Pulmonary artery endothelial cell (primary cell): Measurements from ENCODE around the gene STAB1. TPM values are rescaled to one million over a fixed set of nuclear protein-coding genes. Genes with fewer than 3 reads are reported as not detected.

ENCODE experiments used
- DNase-seq: peaks from one replicate; pipeline ENCODE4 v3.0.0-alpha.2; 2011; ENCODE audit warnings: low read depth, low spot score
- total RNA-seq: library from RNA; depleted of rRNA; stranded (reverse); fragments of >200 nt; gene quantifications from 2 replicates; pipeline ENCODE4 v1.2.3, GENCODE V29; 2014

The STAB1 gene, protein sequence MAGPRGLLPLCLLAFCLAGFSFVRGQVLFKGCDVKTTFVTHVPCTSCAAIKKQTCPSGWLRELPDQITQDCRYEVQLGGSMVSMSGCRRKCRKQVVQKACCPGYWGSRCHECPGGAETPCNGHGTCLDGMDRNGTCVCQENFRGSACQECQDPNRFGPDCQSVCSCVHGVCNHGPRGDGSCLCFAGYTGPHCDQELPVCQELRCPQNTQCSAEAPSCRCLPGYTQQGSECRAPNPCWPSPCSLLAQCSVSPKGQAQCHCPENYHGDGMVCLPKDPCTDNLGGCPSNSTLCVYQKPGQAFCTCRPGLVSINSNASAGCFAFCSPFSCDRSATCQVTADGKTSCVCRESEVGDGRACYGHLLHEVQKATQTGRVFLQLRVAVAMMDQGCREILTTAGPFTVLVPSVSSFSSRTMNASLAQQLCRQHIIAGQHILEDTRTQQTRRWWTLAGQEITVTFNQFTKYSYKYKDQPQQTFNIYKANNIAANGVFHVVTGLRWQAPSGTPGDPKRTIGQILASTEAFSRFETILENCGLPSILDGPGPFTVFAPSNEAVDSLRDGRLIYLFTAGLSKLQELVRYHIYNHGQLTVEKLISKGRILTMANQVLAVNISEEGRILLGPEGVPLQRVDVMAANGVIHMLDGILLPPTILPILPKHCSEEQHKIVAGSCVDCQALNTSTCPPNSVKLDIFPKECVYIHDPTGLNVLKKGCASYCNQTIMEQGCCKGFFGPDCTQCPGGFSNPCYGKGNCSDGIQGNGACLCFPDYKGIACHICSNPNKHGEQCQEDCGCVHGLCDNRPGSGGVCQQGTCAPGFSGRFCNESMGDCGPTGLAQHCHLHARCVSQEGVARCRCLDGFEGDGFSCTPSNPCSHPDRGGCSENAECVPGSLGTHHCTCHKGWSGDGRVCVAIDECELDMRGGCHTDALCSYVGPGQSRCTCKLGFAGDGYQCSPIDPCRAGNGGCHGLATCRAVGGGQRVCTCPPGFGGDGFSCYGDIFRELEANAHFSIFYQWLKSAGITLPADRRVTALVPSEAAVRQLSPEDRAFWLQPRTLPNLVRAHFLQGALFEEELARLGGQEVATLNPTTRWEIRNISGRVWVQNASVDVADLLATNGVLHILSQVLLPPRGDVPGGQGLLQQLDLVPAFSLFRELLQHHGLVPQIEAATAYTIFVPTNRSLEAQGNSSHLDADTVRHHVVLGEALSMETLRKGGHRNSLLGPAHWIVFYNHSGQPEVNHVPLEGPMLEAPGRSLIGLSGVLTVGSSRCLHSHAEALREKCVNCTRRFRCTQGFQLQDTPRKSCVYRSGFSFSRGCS (N-terminal part only)
- total RNA-seq = 189 and 237 TPM in 2 replicates

DNA sequence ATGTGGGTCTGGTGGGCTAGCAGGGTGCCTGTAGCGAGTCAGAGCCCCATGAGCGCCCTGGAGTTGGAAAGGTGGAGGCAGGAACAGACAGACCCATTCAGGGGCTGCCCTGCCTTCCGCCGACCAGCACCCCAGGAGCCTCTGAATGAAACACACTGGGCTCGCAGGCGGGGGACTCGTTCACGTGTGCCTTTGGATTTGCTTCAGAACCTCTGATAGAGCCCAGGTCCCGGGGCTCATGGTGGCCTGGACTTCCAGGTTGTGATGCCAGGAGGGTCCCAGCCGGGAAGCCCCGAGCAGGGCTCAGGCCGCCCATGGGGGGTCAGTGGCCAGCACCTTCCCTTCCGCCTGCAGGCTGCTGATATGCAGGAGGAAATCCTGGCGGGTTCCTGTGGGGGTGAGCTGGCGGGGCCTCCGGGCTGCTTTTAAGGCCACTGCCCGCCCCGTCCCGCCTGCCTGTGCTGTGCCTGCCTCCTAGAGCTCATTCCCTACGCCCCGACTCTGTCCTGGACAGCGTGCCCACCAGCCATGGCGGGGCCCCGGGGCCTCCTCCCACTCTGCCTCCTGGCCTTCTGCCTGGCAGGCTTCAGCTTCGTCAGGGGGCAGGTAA lies at the start of gene STAB1:
STAB1 (plus strand) TSS at position 453 of the 610 bp plus-strand sequence; CDS start at position 529, 76 bp downstream.
- DNase-seq = peak; percentile 86

DNA sequence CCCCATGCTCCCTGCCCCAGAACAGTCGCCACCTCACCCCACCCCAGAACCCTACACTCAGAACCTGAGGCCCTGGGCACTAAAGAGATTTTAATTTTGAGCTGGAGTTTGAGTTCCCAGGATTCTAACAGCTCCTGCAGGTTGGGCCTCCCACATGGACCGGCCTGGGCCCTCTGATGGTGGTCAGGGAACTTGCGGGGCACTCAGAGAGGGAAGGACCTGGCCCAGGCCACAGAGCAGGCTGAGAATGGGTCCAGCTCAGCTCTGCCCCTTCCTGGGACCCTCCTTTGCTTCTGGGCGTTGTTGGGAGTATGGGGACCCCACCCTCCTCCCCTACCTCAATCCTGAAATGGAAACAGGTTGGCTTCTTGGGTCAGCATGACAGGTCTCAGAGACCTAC lies 49.1 kb upstream of the STAB1 start:
- no peak for DNase-seq

DNA sequence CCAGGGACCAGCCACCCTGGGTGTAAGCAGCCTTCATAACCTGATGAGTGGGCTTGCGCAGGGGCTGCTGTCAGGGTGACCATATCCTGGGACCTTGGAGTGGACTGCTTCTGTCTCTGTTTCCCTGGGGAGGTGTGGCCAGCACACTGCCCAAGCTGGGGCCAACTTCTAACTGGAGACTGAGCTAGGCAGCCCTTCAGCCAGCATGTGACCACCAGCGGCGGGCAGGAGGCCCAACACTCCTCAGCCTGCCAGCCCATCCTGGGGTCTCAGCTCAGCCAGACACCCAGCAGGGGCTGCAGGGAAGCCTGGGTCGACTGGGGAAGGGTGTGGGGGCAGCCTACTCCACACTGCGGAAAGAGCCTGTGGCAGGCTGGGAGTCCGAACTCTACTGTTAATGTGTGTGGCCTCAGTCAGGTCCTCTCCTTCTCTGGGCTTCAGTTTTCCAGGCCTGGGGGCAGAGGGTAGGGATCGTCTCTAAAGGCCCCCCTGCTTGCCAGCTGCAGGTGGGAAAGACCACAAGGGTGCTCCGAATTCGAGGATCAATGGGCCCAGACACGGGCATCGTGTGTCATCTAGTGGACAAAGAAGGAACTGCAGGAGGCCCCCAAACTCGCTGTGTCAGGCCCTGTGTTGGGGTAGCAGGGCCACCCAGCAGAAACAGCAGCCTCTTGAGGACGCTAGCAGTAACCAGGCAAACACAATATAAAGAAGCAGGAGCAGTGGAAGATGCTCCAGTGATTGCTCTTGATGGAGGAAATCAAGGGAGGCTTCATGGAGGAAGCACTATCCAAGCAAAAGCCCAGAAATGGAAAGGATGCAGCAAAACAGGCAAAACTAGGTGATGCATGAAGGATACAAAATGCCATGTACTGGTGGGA lies 48.3 kb upstream of the STAB1 start:
- DNase-seq = no peak

DNA sequence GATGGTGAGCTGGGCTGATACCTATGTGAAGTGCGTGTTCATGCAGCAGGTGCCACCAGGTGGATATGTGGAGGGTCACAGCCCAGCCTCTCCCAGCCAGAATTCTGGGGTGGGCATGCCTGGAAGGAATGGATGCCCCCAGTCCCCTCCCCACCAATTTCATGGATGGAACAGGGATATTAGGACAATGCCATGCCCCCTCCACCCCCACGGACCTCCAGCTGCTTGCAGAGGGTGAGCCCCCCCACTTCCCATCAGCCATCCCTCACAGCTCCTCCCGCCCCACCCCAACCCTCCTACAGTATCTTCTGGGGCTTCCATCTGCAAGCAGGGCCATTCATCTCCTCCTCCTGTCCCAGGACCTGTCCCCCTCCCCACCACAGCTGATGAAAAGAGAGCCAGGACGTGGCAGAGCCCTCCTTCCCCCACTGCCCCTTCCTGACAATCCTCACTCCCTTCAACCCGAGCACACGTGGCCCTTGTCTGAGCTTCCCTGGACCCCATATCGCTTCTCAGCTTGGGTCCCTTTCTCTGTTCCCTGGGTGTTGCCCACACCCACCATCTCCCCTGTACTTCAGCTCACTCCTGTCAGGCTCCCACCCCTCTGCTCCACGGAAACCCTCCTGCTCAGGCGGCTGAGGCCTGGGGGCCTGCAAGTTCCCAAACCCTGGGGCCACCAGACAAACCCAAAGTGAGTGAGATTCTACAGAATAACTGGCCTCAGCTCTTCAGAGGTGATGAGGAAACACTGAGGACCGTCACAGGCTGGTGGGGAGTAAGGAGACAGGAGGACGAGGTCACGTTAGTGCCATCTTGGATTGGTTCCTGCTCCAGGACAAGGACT lies 47.4 kb upstream of the STAB1 start:
- DNase-seq = no peak

DNA sequence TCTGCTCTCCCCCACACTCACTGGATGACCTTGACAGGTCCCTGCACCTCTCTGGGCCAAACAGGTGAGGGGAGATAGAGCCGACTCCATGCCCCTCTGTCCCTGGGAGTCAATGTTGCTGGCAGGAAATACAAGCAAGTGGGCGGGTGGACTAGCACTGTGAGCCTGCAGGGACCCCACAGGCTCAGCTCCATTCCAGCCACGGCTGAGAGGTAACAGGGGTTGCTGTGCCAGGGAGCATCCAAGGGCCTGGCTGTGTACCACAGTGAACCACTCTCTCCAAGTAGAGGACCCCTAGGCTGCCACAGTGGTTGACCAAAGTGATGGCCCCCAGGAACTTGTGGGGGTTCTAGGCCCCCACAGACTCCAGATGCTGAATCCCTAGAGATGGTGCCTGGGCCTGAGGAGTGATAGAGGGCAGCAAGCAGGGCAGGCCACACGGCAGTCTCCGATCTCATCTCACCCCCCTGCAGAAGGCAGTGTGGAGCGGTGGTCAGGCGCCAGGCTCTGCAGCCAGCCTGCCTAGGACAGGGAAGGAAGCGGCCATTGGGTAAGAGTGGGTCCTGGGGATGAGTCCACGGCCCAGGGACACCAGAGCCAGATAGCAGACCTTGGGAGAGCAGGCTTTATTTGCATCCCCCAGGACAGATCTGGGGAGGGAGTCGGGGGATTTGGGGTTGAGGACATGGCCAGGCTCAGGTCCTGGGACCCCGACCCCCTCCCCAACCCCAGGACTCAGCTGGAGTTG lies 44.5 kb upstream of the STAB1 start:
- DNase-seq = no peak

DNA sequence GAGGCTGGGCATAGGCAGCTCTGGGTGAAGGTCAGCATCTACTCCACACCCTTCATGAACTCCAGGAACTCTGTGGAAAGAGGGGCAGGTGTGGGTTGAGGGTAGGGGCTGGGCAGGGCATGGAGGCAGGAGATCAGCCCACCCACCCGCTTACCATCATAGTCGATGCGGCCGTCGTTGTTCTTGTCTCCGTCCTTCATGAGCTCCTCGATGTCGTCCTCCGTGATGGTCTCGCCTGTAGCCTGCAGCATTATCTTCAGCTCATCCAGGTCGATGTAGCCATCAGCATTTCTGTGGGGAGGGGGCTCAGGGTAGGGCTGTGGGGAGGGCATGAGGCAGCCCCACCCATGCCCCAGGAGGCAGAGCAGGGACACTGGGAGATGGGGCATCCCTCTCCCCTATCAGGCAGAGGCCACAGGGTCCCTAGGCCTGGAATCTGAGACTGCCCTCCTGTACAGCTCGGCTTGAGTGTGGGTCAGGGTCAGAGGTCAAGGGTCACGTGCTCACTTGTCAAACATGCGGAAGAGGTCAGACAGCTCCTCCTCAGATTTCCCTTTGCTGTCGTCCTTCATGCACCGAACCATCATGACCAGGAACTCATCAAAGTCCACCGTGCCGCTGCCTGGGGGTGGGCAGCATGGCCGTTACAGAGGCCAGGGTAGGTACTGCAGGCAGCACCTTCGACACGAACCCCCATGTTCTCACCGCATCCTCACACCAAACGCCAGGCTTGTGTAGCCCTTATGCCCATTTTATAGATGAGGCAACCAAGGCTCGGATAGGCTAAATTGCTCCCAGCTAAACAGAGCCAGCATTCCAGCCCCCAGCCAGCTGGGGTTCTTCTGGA lies 43.7 kb upstream of the STAB1 start:
- DNase-seq = no peak

DNA sequence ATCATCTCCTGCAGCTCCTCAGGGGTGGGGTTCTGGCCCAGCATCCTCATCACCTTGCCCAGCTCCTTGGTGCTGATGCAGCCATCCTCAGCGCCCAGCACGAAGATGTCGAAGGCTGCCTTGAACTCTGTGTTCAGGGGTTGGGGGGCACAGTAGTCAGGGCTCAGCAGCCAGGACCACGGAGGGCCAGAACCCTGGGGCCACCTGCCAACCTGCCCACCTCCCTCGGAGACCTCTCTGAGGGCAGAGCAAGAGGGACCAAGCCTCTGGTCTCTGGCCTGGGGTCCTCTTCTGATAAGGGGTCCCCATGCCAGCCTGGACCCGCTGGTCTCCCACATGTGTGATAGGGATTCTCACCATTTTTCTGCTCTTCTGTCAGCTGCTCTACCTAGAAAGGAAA lies 43.0 kb upstream of the STAB1 start:
- no peak for DNase-seq

DNA sequence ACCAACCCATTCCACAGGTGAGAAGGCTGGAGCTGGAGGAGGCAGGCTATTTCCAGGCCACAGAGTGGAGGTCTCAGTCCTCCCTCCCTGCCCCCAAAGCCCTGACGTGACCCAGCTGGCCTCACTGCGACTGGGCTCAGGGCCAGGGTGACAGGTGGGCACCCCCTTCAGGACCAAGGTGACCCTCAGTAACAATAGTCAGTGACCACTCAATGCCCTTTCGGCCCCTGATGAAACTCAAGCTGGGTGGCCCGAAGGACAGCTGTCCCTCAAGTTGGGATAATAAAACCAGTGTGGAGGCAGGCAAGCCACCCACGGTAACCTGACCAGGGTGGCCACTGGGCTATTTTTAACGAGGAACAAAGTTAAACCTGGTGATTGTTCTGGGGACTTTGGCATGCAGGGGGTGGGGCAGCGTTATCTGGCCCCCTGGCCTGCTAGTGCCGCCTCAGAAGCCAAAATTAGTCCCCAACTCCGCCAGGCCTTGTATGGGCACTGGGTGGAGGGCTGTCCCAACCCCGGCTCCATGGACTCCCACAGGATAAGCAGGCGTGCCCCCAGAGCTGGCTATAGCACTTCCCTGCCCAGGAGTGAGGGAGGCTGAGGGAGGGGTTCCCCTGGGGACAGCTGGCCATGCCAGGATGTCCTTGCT lies 42.4 kb upstream of the STAB1 start:
- DNase-seq = no peak

DNA sequence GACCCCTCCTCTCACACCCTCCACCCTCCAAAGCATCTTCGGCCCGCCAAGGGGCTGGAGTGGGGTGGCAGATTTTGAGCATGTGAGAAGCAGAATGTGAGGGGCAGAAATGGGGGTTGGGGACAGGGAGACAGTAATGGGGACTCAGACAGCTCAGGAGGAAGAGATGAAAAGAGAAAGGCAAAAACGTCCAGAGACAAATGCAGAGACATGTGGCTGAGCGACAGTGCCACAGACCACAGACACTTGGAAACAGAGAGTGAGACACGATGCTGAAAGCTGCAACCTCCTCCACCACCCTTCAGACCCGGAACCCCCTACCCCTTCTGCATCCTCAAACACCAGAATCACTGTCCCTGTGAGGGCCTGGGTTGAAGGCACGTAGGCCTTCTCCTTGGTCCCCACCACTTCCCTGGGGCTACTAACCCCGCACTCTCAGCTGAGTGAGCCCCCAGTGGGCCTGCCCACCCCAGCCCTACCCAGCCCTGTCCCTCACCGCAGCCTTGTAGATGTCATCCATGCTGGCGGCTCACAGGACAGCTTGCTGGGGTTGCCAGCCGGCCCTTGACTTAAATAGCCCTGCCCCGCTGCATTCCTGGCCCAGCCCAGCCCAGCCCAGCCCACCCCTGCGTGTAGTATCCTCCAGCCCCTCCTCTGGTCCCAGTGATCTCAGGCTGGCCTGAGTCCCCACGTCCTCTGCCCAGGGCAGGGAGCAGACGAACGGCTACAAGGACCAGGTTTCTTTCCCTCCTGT lies 41.5 kb upstream of the STAB1 start, which contains the start of gene TNNC1:
TNNC1 (minus strand) TSS at position 546 of the 754 bp plus-strand sequence; CDS start at position 520, 26 bp downstream.
- DNase-seq = no peak

DNA sequence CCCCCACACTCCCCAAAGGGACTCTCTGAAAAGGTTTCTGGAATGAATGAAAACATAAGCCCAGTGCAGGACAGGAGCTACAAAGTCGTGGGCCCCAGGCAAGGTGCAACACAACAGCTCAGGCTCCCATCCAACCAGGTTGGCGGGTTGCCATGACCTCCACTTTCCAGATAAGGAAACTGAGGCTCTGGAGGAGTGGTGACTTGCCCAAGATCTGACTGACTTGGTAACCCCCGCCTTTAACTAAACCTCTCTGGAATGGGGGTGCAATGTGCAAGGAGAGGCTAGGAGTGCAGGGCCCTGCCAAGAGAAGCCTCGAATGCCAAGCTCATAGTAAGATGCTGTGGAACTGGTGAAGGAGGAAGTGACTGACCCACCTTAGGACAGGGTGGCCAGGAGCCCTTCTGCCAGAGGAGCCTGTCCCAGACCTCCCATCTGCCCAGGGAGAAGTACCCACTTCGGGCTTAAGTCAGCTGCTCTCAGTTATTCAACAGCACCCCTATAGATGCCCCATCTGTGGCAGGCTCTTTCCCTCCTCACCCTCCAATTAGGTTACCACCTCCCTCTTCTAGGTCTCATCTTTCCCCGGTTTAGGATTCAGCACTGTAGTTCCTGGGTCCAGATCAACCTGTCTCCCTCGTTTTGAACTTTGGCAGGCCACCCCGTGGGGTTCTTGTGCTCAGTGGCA lies 40.7 kb upstream of the STAB1 start:
- DNase-seq = no peak

DNA sequence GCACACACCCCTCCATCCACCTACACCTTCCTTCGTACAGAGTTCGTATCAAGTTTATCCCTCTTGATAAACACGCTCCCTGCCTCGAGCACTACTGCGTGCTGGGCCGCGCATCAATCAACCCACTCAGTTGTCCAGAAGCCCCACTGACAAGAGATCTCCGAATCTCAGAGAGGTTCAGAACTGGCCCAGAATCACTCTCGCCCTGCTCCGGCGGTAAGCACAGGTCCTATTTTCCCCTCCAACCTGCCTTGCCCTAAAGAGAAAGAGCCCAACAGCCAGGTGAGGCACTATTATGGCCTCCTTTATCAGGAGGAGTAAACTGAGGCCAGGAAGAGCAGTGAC lies 40.2 kb upstream of the STAB1 start:
- DNase-seq = no peak

DNA sequence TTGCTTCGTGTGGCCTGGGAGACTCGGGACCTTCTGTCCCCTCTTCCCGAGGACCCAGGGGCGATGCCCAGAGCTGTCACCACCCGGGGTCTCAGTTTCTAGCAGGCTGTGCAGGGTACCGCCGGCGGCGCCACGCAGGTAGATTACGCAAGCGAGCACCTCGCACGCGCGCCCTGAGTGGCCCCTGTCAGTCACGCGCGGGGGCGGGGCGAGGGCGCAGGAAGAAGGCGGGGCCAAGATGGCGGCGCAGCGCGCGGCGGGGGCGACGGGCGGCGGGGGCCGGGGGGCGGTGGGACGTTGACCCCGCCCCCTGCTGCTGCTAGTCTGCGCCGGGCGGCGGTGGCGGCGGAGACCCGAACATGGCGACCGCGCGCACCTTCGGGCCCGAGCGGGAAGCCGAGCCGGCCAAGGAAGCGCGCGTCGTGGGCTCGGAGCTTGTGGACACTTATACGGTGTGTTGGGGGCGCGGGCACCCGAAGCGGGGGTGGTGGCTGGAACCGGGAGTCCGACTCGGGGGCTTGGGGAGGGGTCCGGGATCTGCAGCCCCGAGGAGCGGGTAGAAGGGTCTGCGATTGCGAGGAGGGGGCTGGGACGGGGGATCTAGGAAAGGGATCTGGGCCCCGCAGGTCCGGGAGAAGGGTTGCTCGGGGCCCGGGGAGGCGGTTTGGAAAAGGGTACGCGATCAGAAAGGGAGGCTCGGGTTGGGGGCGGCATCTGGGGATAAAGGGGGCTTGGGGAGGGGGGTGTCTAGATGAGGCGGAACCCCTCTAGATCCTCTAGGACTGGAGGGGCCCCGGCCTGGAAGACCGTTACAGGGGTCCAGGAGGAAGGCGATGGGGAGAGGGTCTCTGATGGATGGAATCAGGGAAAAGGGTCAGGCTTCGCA lies 39.6 kb upstream of the STAB1 start, which contains the start of gene NISCH:
NISCH (plus strand) TSS at position 322 of the 886 bp plus-strand sequence; CDS start at position 360, 38 bp downstream.
- DNase-seq = peak; percentile 27

DNA sequence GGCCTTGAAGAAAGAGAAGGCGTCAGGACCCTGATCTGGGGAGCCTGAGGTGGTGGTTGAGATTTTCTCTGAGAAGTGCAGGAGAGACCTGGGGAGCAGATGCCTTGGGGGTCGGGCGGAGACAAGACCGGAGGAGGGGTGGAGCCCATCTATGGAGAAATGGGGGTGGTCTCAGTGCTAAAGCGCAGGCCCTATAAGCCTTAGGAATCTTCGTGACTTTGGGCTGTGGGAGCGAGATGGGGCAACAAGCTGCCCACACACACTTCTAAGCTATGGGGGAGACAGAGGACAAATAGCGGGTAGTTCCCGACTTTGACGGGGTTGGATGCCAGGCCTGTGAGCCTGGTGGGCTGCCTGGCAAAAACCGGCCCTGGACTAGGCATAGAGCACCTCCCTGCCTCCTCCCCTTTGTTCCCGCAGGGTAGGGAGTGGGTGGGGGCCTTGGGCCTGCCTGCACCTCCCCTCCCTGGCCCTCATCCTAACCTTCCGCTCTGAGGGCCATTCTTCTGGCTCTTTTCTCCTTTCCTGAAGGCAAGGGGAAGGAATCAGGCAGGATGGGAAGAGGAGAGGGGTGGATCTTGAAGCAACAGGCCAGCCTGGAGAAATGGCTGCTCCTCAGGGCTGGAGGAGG lies 38.9 kb upstream of the STAB1 start:
- DNase-seq = no peak

DNA sequence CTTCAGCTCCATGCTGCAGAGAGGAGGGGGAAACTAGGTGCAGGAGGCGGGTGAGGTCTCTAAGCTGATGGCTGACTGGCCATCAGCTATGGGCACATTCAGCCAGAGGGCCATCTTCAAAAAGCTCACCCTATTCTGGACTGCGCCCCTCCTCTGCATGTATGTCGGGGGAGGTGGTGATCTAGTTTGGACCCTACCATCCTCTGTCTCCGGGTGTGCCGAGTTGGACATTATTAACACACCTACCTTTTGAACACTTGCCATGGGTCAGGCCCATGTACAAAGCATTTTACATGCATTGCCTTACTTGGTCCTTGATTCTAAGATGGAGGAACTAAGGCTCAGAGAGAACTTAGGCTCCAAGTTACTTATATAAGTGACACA lies 38.3 kb upstream of the STAB1 start:
- no peak for DNase-seq
